ENCODE measurements around the gene ELP2. TPM values are rescaled to one million over a fixed set of nuclear protein-coding genes. Genes with fewer than 3 reads are reported as not detected.

Gene ELP2
- total and polyA plus RNA-seq, 2 of the 8 experiments (the other 6 are each of a cell fraction or from before 2014, with no cell fraction given) = 55.8 to 165 TPM

- no peaks in the 10 kb centered on the region for H3K27me3 ChIP-seq (replicated peaks in 1 of 4; ENCODE audit: control insufficient read depth in 3 of 4, extremely low read depth in 1 of 4, insufficient read depth in 3 of 4, low read length in 3 of 4)
- peaks cover 6 to 33% (median 21%) of the 10 kb centered on the region in 4 experiments; a peak in 7 of 8 replicates for H3K36me3 ChIP-seq (ENCODE audit: control insufficient read depth in 2 of 4, insufficient read depth in 4 of 4, low read length in 3 of 4)
- no peak overlapping the region for H3K9ac ChIP-seq (replicated peaks in 1 of 4; ENCODE audit: extremely low read depth in 1 of 4, low read depth in 3 of 4, low read length in 3 of 4)
- H3K4me1 ChIP-seq (replicated peaks in 1 of 4; ENCODE audit: control insufficient read depth in 3 of 4, insufficient read depth in 4 of 4, low read length in 3 of 4) = no peaks in the 10 kb centered on the region
- 95% methylated on average over 5 of the region's 5 CpGs; no CpG with 5 or more reads in 1 of the 2 experiments for WGBS, 2 experiments (ENCODE audit: extremely low coverage in 1 of 2, insufficient coverage in 1 of 2, insufficient read length in 1 of 2, insufficient replicate concordance in 2 of 2, low coverage in 1 of 2, low lambda C conversion rate in 2 of 2, missing lambda C conversion rate in 1 of 2)
- H4K5ac ChIP-seq (ENCODE audit: insufficient read length, low read depth, low read length) = no peak overlapping the region
- no peak overlapping the region for H4K91ac ChIP-seq (replicated peaks; ENCODE audit: insufficient read length, low read length)
- H2BK5ac ChIP-seq (ENCODE audit: low read depth, low read length) = no peak overlapping the region
- H2BK12ac ChIP-seq (ENCODE audit: low read depth, low read length) = no peak overlapping the region
- no peak overlapping the region for H3K4me3 ChIP-seq (ENCODE audit: extremely low read depth in 1 of 4, insufficient read depth in 2 of 4, low read depth in 3 of 4, low read length in 4 of 4)
- H3K23ac ChIP-seq (ENCODE audit: insufficient read length) = no peak overlapping the region
- no peak overlapping the region for H3K27ac ChIP-seq (ENCODE audit: low read depth, low read length)
- H3K79me1 ChIP-seq (ENCODE audit: low read depth, low read length) = no peaks in the 10 kb centered on the region
- no peak overlapping the region for H4K8ac ChIP-seq (ENCODE audit: extremely low read depth, insufficient read depth, low read length)
- H2BK120ac ChIP-seq (replicated peaks; ENCODE audit: low read depth, low read length) = no peak overlapping the region
- TF ChIP-seq TCF12 (IDR thresholded peaks at IDR 0.05; ENCODE audit: low read depth, low read length) = no peak
- TF ChIP-seq CHD1 (IDR thresholded peaks at IDR 0.05; ENCODE audit: low read depth, low read length) = no peak
- no peak for TF ChIP-seq SP4 (IDR thresholded peaks at IDR 0.05; ENCODE audit: low read length)
- POLR2A ChIA-PET (ENCODE audit: partially characterized antibody) = interaction anchor here (0.6 to 2.1 kb wide), 3 partner anchors 20 to 87 kb away, joined by 3 to 7 read pairs (median 4); partner anchors contain the start of genes ELP2 and SLC39A6
- no peaks in the 10 kb centered on the region for H4K20me1 ChIP-seq (replicated peaks in 1 of 2; ENCODE audit: control insufficient read depth in 1 of 2, insufficient read depth in 2 of 2, low read length in 2 of 2)
- no peak overlapping the region for H3K56ac ChIP-seq (replicated peaks; ENCODE audit: insufficient read length, low read depth, low read length)
- H2BK15ac ChIP-seq (ENCODE audit: low read length) = no peak overlapping the region
- H3K79me2 ChIP-seq (ENCODE audit: control insufficient read depth in 1 of 2, insufficient read depth in 2 of 2, low read length in 2 of 2) = no peaks in the 10 kb centered on the region
- H3K4me2 ChIP-seq (ENCODE audit: insufficient read depth in 1 of 2, low read depth in 2 of 2, low read length in 2 of 2) = no peak overlapping the region
- no peak overlapping the region for H3K4ac ChIP-seq (replicated peaks; ENCODE audit: insufficient read length, low read depth, low read length)
- no peaks in the 10 kb centered on the region for H3K9me3 ChIP-seq (ENCODE audit: insufficient read depth in 2 of 2, low read depth in 1 of 2, low read length in 1 of 2)
- no peak overlapping the region for H2BK20ac ChIP-seq (ENCODE audit: low read length)
- H3K14ac ChIP-seq (ENCODE audit: insufficient read length) = no peak overlapping the region
- H2AK5ac ChIP-seq (ENCODE audit: low read depth, low read length) = no peak overlapping the region
- no peaks in the 10 kb centered on the region for H3K23me2 ChIP-seq (ENCODE audit: low read depth, low read length)
- CTCF ChIA-PET (ENCODE audit: partially characterized antibody) = interaction anchor here (1.0 to 1.9 kb wide), 3 partner anchors 12 to 92 kb away, joined by 3 to 11 read pairs (median 3); no protein-coding TSS in a partner anchor
- FAIRE-seq (no peak), DNase-seq (ENCODE audit: low read depth in 1 of 2, low spot score in 2 of 2) (no peak)
- H3K18ac ChIP-seq (ENCODE audit: extremely low read depth, low read length) = no peak overlapping the region
- no peak overlapping the region for H2AFZ ChIP-seq (ENCODE audit: low read length)
Observed at GRCh38 chr18:36108601-36109000, 21.1 kb upstream of the ELP2 start.
